22Rv1 (cell line): ENCODE data around the gene FKBP9.

Experiments used
- CTCF ChIP-seq: fragments of 450-650 bp; IDR thresholded peaks from 2 replicates; pipeline ENCODE4 v1.5.1; 2017; ENCODE audit warnings: mild to moderate bottlenecking
- ZFX ChIP-seq: fragments of 450-650 bp; IDR thresholded peaks from 2 replicates; pipeline ENCODE4 v1.6.1; 2017; ENCODE audit warnings: antibody characterized with exemption, borderline replicate concordance

- no peak for TF ChIP-seq CTCF
- TF ChIP-seq ZFX = no peak
Observed at GRCh38 chr7:32930378-32930777, 26.9 kb upstream of the FKBP9 start.
